Lower leg skin (tissue), 4 donors: ENCODE data around the gene MR1. TPM values are rescaled to one million over a fixed set of nuclear protein-coding genes. Genes with fewer than 3 reads are reported as not detected.
"Not testable (repeated sequence)": the region's sequence is repeated elsewhere in the genome, so short reads cannot be mapped to it uniquely, and the experiment has no call there.

Experiments used
- DNase-seq, 2 donors: peaks; one replicate each; pipeline ENCODE4 v3.0.0-alpha.2; 2019; ENCODE audit warnings: low spot score in 2 of 2
- H3K4me3 ChIP-seq: fragments of 200-600 bp; sonication (generic); 2 replicates; pipeline ENCODE4 v1.5.1; 2017; ENCODE audit warnings: mild to moderate bottlenecking, low read depth; ENCODE audit not compliant: poor library complexity, severe bottlenecking
- POLR2A ChIP-seq, 2 donors: fragments of 450-650 bp; IDR thresholded peaks; one replicate each; pipeline ENCODE4 v1.6.1; 2016 to 2017; ENCODE audit warnings: antibody characterized with exemption in 2 of 2, mild to moderate bottlenecking in 1 of 2, moderate library complexity in 1 of 2
- WGBS, 2 donors: methylation state at CpG; one replicate each; pipeline ENCODE4 v1.1.5; 2018; 5-methylcytosine and 5-hydroxymethylcytosine counted together
- intact Hi-C: fragments of 100-400 bp; cut with DNase I; formaldehyde crosslinking; loops from one replicate; pipeline ENCODE4 v1.15.0; 2023; ENCODE audit warnings: low total_unique reads
- total RNA-seq, 4 donors: library from RNA; depleted of rRNA; stranded (reverse); fragments of >200 nt; gene quantifications; one replicate each; pipeline ENCODE4 v1.1.0, GENCODE V29; 2016
- TF ChIP-seq, protein P1 (sequence below), 3 donors: fragments of 450-650 bp; IDR thresholded peaks; one replicate each; pipeline ENCODE4 v1.5.1; 2016; ENCODE audit warnings: antibody characterized with exemption in 3 of 3, mild to moderate bottlenecking in 3 of 3, moderate library complexity in 2 of 3

The MR1 gene
- total RNA-seq, 4 donors from 2014 or later = 13.2 to 18.6 (median 16.3) TPM

GRCh38 chr1:181059435-181059834 lies 25.7 kb downstream of the MR1 start:
- no peak for TF ChIP-seq POLR2A (IDR thresholded peaks at IDR 0.05)
- TF ChIP-seq, protein P1, sequence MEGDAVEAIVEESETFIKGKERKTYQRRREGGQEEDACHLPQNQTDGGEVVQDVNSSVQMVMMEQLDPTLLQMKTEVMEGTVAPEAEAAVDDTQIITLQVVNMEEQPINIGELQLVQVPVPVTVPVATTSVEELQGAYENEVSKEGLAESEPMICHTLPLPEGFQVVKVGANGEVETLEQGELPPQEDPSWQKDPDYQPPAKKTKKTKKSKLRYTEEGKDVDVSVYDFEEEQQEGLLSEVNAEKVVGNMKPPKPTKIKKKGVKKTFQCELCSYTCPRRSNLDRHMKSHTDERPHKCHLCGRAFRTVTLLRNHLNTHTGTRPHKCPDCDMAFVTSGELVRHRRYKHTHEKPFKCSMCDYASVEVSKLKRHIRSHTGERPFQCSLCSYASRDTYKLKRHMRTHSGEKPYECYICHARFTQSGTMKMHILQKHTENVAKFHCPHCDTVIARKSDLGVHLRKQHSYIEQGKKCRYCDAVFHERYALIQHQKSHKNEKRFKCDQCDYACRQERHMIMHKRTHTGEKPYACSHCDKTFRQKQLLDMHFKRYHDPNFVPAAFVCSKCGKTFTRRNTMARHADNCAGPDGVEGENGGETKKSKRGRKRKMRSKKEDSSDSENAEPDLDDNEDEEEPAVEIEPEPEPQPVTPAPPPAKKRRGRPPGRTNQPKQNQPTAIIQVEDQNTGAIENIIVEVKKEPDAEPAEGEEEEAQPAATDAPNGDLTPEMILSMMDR (IDR thresholded peaks at IDR 0.05) = no peak
- H3K4me3 ChIP-seq = no peak overlapping the region
- intact Hi-C loops = no loop called here
- DNase-seq = no peak

DNA sequence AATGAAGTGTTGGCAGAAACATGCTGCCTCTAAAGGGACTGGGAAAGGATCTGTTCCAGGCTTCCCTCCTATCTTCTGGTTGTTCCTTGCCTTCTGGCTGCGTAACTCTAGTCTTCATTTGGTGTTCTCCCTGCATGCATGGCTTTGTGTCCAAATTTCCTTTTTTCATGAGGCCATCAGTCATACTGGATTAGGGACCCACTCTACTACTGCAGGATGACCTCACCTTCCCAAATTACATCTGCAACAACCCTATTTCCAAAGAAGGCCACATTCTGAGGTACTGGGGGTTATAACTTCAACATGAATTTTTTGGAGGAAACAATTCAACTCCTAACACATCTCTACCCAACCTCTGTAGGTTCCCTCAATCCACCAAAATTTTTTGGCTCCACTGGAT lies 26.3 kb downstream of the MR1 start:
- no peak for DNase-seq
- WGBS, 2 donors = 88 to 94% methylated on average over 1 of the region's 1 CpG
- intact Hi-C loops = no loop called here
- TF ChIP-seq POLR2A (IDR thresholded peaks at IDR 0.05) = no peak
- TF ChIP-seq, protein P1 (IDR thresholded peaks at IDR 0.05) = no peak
- no peak overlapping the region for H3K4me3 ChIP-seq

DNA sequence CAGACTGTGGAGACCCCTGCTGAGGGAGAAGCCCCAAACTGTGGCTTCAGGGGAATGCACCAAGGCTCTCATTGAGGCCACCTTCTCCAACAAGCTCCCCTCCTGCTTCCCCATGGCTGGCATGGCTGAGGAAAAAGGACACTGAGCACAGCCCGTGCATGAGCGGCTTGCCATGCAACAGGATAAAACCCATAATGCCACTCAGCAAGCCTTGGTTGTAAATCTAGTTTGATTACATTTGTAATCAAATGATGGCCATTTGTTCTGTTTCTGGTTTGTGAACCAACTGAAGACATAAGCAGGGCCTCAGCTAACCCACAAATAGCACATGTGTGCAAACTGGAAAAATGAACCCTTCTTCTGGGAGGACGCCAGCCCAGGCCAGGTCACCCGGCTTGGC lies 27.2 kb downstream of the MR1 start:
- DNase-seq, H3K4me3 ChIP-seq, intact Hi-C loops: not testable (repeated sequence)
- WGBS, 2 donors = 77 to 94% methylated on average over 4 of the region's 4 CpGs

- no peak overlapping the region for H3K4me3 ChIP-seq
- TF ChIP-seq, protein P1 (IDR thresholded peaks at IDR 0.05) = no peak
- TF ChIP-seq POLR2A (IDR thresholded peaks at IDR 0.05) = no peak
- 20 to 29% methylated on average over 2 of the region's 2 CpGs for WGBS, 2 donors
- intact Hi-C loops = no loop called here
- no peak for DNase-seq
Measured at GRCh38 chr1:181061487-181061886, 27.7 kb downstream of the MR1 start.

DNA sequence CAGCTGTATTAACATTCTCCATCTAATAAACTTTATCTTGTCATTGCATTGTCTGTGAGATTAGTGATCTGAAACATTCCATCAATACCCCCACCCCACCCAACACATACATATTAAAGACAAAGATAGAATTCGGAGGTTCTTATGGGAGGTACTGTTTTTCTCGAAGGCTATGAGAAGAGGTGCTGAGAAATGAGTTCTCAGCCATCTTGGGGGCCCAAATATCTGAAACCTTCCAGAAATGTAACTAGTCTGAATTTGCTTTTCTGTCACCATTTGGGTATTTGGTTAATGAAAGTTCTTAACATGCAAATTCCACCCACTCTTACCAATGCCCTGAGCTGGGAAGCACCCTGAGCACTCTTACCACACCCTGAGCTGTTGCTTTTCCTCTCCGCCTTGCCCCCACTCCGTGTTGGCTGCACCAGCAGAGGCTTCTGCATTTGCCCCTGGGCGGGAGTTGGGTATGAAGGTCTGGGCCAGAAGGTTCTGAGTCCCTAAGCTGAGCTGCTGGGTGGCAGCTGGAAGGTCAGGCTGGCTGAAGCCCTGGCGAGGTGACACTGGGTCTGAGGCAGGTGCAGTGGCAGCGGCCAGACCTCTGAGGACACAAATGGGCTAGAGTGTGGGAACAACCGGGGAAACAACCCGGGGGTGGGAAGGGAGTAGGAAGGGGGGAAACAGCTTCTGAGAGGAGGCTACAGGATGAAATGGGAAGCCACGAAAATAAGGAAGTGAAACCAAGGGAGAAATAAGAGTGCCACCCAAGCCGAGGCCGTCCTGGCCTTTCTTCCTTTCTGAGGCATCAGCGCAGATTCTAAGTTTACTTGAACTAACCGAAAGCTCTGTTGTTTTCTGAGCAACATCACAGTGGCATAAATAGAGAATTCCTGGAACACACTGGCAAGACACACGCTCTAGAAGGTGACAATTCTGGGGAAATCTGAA lies 28.4 kb downstream of the MR1 start:
- WGBS, 2 donors = 62 to 66% methylated on average over 15 of the region's 15 CpGs
- no peak overlapping the region for H3K4me3 ChIP-seq
- TF ChIP-seq POLR2A (IDR thresholded peaks at IDR 0.05) = no peak
- TF ChIP-seq, protein P1 (IDR thresholded peaks at IDR 0.05) = no peak
- intact Hi-C loops = no loop called here
- peak in 1 of 2 donors; percentile 32 for DNase-seq

DNA sequence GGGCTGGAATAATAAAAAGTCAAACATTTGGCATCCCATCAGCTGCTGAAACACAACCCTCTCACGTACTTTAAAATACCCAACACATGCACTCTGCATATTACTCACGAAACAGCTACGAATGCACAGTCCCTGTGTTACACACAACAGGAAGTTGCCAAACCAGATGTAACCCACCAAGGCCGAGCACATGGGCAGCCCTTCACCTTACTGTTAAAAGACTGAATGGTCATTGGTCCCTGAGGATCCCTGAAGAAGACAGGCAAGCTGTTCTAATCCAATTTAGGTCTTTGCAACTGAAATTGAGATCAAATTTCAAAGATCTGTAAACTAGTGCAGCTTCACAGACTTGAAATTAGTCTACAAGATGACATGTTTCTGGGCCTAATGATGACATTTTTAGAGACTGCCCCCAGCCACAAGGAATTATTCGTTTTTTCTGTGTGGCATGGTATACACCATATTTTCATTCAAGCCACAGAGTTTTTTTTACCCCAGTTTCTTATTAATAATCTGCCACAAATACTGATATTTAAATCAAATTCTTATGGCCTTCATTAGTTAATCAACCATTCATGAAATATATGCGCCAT lies 29.1 kb downstream of the MR1 start:
- WGBS, 2 donors = 44 to 52% methylated on average over 6 of the region's 6 CpGs
- no peak overlapping the region for H3K4me3 ChIP-seq
- TF ChIP-seq, protein P1 (IDR thresholded peaks at IDR 0.05) = no peak
- TF ChIP-seq POLR2A (IDR thresholded peaks at IDR 0.05) = no peak
- no peak for DNase-seq
- intact Hi-C loops = no loop called here
